MM.1S (cell line): ENCODE data around the gene OASL.

Experiments used
- DNase-seq: peaks from one replicate; pipeline ENCODE4 v3.0.0-alpha.2; 2015
- H2AFZ ChIP-seq: fragments of 300-600 bp; sonication (generic); 2 replicates; pipeline ENCODE4 v1.6.0; 2016; ENCODE audit warnings: antibody characterized with exemption, low read length
- H3F3A ChIP-seq: fragments of 300-600 bp; sonication (generic); 2 replicates; pipeline ENCODE4 v1.6.1; 2016; ENCODE audit warnings: mild to moderate bottlenecking, antibody characterized with exemption, low read length, moderate library complexity, mixed read lengths; ENCODE audit not compliant: insufficient read depth
- H3K27ac ChIP-seq: fragments of 300-600 bp; sonication (generic); 2 replicates; pipeline ENCODE4 v1.5.1; 2016; ENCODE audit warnings: mild to moderate bottlenecking, low read length
- H3K27me3 ChIP-seq: fragments of 300-600 bp; sonication (generic); replicated peaks from 2 replicates; pipeline ENCODE4 v1.6.0; 2016; ENCODE audit warnings: low read length; ENCODE audit not compliant: insufficient read depth
- H3K36me3 ChIP-seq: fragments of 300-600 bp; sonication (generic); replicated peaks from 2 replicates; pipeline ENCODE4 v1.6.1; 2016; ENCODE audit warnings: mild to moderate bottlenecking, low read length, mixed read lengths; ENCODE audit not compliant: insufficient read depth
- H3K4me1 ChIP-seq: fragments of 300-600 bp; sonication (generic); 2 replicates; pipeline ENCODE4 v1.6.1; 2016; ENCODE audit warnings: low read length, mixed read lengths
- H3K4me2 ChIP-seq: fragments of 300-600 bp; sonication (generic); 2 replicates; pipeline ENCODE4 v1.6.0; 2016; ENCODE audit warnings: low read depth, low read length
- H3K4me3 ChIP-seq: fragments of 300-600 bp; sonication (generic); 2 replicates; pipeline ENCODE4 v1.5.1; 2016; ENCODE audit warnings: low read length, mixed read lengths
- H3K79me2 ChIP-seq: fragments of 300-600 bp; sonication (generic); 2 replicates; pipeline ENCODE4 v1.6.1; 2016; ENCODE audit warnings: mixed run types, low read length, mixed read lengths
- H3K9ac ChIP-seq: fragments of 300-600 bp; sonication (generic); 2 replicates; pipeline ENCODE4 v1.6.1; 2016; ENCODE audit warnings: low read length, mixed read lengths
- H3K9me2 ChIP-seq: fragments of 300-600 bp; sonication (generic); replicated peaks from 2 replicates; pipeline ENCODE4 v1.6.1; 2016; ENCODE audit warnings: mild to moderate bottlenecking, low read length, mixed read lengths; ENCODE audit not compliant: insufficient read depth
- H3K9me3 ChIP-seq: fragments of 300-600 bp; sonication (generic); replicated peaks from 2 replicates; pipeline ENCODE4 v1.6.1; 2016; ENCODE audit warnings: mild to moderate bottlenecking, low read length, mixed read lengths; ENCODE audit not compliant: insufficient read depth
- H4K20me1 ChIP-seq: fragments of 300-600 bp; sonication (generic); 2 replicates; pipeline ENCODE4 v1.6.1; 2016; ENCODE audit warnings: mild to moderate bottlenecking, low read length, moderate library complexity, mixed read lengths; ENCODE audit not compliant: insufficient read depth
- EZH2 ChIP-seq: fragments of 300-600 bp; sonication (generic); optimal IDR thresholded peaks from 2 replicates; pipeline ENCODE3; 2017; ENCODE audit warnings: low read depth, mild to moderate bottlenecking, antibody characterized with exemption, low read length, mixed read lengths
- EZH2phosphoT487 ChIP-seq: fragments of 300-600 bp; sonication (generic); IDR thresholded peaks from 2 replicates; pipeline ENCODE4 v1.6.1; 2018; ENCODE audit warnings: antibody characterized with exemption, low read length
- TF ChIP-seq, protein P1 (sequence below): fragments of 300-600 bp; sonication (generic); IDR thresholded peaks from 2 replicates; pipeline ENCODE4 v1.5.1; 2016; ENCODE audit warnings: antibody characterized with exemption, low read length, mixed read lengths

Gene OASL

DNA sequence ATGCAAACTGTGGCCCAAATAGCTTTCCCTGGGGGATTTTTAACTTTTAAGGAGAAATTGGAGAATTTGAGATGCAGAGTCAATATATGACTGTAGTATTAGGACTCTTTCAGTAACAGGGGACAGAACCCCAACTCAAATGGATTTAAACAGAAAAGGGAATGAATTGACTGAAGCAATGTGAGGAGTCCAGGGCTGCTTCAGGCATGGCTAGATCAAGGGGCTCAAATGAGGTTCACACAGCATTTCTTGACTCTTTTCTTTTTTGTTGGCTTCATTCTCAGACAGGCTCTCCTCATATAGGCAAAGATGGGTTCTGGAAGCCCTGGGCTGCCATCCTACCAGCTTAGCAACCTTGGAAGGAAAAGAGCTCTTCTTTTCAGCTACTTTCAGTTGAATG, 47.1 kb downstream of the OASL start:
- H3K36me3 ChIP-seq = no peaks in the 10 kb centered on the region
- no peak for TF ChIP-seq EZH2
- no peak for TF ChIP-seq EZH2phosphoT487
- TF ChIP-seq, protein P1, sequence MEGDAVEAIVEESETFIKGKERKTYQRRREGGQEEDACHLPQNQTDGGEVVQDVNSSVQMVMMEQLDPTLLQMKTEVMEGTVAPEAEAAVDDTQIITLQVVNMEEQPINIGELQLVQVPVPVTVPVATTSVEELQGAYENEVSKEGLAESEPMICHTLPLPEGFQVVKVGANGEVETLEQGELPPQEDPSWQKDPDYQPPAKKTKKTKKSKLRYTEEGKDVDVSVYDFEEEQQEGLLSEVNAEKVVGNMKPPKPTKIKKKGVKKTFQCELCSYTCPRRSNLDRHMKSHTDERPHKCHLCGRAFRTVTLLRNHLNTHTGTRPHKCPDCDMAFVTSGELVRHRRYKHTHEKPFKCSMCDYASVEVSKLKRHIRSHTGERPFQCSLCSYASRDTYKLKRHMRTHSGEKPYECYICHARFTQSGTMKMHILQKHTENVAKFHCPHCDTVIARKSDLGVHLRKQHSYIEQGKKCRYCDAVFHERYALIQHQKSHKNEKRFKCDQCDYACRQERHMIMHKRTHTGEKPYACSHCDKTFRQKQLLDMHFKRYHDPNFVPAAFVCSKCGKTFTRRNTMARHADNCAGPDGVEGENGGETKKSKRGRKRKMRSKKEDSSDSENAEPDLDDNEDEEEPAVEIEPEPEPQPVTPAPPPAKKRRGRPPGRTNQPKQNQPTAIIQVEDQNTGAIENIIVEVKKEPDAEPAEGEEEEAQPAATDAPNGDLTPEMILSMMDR = no peak
- no peak overlapping the region for H3K4me2 ChIP-seq
- H3K4me1 ChIP-seq = no peaks in the 10 kb centered on the region
- DNase-seq = no peak
- no peak overlapping the region for H3K27ac ChIP-seq
- H2AFZ ChIP-seq = no peak overlapping the region
- no peaks in the 10 kb centered on the region for H3F3A ChIP-seq
- H3K27me3 ChIP-seq = no peaks in the 10 kb centered on the region
- H3K9ac ChIP-seq = no peak overlapping the region
- H3K9me3 ChIP-seq = no peaks in the 10 kb centered on the region
- no peak overlapping the region for H3K4me3 ChIP-seq
- no peaks in the 10 kb centered on the region for H4K20me1 ChIP-seq
- H3K9me2 ChIP-seq = no peaks in the 10 kb centered on the region
- no peaks in the 10 kb centered on the region for H3K79me2 ChIP-seq

DNA sequence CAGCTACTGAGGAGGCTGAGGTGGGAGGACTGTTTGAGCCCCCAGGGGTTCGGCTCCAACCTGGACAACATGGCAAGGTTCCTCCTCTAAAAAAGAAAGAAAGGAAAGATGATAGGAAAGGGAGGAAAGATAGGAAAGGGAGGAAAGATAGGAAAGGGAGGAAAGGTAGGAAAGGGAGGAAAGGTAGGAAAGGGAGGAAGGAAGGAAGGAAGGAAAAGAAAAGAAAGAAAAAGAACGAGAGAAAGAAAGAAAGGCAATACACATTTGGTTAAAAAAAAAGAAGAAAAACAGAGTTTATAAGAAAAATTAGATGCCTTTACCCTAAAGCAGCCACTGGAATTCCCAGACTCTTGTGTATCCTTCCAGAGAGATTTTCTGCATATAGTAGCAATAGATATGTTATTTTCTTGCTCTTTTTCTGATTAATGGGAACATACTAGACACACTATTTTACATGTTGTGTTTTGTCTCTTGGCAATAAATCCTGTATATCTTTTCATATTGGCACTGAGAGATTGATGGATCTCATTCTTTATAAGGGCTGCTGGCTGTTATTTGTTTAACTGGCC, 48.5 kb downstream of the OASL start:
- Histone ChIP-seq H3F3A (no peaks in the 10 kb centered on the region), H3K4me1 (no peaks in the 10 kb centered on the region), H4K20me1 (no peaks in the 10 kb centered on the region), H3K36me3 (no peaks in the 10 kb centered on the region), H3K9ac (no peak overlapping the region), H3K9me2 (no peaks in the 10 kb centered on the region), H3K79me2 (no peaks in the 10 kb centered on the region), H3K27me3 (no peaks in the 10 kb centered on the region), H3K4me3 (no peak overlapping the region), H3K27ac (no peak overlapping the region), H3K4me2 (no peak overlapping the region), H3K9me3 (no peaks in the 10 kb centered on the region), H2AFZ (no peak overlapping the region)
- TF ChIP-seq EZH2 (no peak), EZH2phosphoT487 (no peak)
- TF ChIP-seq, protein P1 = no peak
- DNase-seq = no peak

DNA sequence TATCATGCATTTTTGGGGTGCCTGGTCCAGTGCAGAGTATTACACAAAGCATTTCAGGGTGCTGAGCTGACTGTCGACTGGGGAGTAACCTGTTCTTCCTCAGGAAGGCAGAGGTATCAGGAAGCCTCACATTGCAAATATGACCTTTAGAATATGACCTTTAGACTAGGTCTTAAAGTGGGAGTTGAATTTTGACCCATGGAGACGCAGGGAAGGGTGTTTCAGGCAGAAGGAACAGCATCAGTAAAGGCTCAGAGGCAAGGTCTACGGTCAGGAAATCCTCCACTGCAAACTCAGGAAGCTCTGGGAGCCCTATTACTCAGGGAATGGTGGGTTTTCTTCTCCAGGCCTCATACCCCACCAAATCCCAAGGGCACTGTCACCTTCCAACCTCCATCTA, 49.4 kb downstream of the OASL start:
- H3K9ac ChIP-seq = no peak overlapping the region
- H2AFZ ChIP-seq = no peak overlapping the region
- no peaks in the 10 kb centered on the region for H3K9me3 ChIP-seq
- no peaks in the 10 kb centered on the region for H3K9me2 ChIP-seq
- H3K27ac ChIP-seq = no peak overlapping the region
- H3K4me3 ChIP-seq = no peak overlapping the region
- no peak for DNase-seq
- H3K36me3 ChIP-seq = no peaks in the 10 kb centered on the region
- no peak overlapping the region for H3K4me2 ChIP-seq
- no peaks in the 10 kb centered on the region for H3K4me1 ChIP-seq
- TF ChIP-seq, protein P1 = no peak
- TF ChIP-seq EZH2 (no peak), EZH2phosphoT487 (no peak)
- no peaks in the 10 kb centered on the region for H3F3A ChIP-seq
- H3K79me2 ChIP-seq = no peaks in the 10 kb centered on the region
- no peaks in the 10 kb centered on the region for H3K27me3 ChIP-seq
- H4K20me1 ChIP-seq = no peaks in the 10 kb centered on the region
